HUES6 (cell line): ENCODE data around the gene IFT81.
"Not testable (repeated sequence)": the region's sequence is repeated elsewhere in the genome, so short reads cannot be mapped to it uniquely, and the experiment has no call there.

Source experiments
- H3K27ac ChIP-seq: 2 replicates; pipeline ENCODE4 v1.7.0; 2013; ENCODE audit warnings: low read depth, mild to moderate bottlenecking, low read length, inconsistent platforms
- H3K27me3 ChIP-seq: 2 replicates; pipeline ENCODE4 v1.6.1; 2013; ENCODE audit warnings: low read length; ENCODE audit not compliant: control insufficient read depth, insufficient read depth
- H3K36me3 ChIP-seq: 2 replicates; pipeline ENCODE4 v1.6.1; 2013; ENCODE audit warnings: low read length; ENCODE audit not compliant: control insufficient read depth, insufficient read depth
- H3K4me1 ChIP-seq: 2 replicates; pipeline ENCODE4 v1.6.1; 2013; ENCODE audit warnings: low read length; ENCODE audit not compliant: control insufficient read depth, insufficient read depth
- H3K4me3 ChIP-seq: 2 replicates; pipeline ENCODE4 v1.5.1; 2013; ENCODE audit warnings: low read depth, low read length
- H3K9ac ChIP-seq: one replicate; pipeline ENCODE4 v1.6.1; 2013; ENCODE audit warnings: mild to moderate bottlenecking, low read length
- H3K9me3 ChIP-seq: 2 replicates; pipeline ENCODE4 v1.6.1; 2013; ENCODE audit warnings: low read depth, low read length; ENCODE audit not compliant: control insufficient read depth, insufficient read depth

Gene IFT81

DNA sequence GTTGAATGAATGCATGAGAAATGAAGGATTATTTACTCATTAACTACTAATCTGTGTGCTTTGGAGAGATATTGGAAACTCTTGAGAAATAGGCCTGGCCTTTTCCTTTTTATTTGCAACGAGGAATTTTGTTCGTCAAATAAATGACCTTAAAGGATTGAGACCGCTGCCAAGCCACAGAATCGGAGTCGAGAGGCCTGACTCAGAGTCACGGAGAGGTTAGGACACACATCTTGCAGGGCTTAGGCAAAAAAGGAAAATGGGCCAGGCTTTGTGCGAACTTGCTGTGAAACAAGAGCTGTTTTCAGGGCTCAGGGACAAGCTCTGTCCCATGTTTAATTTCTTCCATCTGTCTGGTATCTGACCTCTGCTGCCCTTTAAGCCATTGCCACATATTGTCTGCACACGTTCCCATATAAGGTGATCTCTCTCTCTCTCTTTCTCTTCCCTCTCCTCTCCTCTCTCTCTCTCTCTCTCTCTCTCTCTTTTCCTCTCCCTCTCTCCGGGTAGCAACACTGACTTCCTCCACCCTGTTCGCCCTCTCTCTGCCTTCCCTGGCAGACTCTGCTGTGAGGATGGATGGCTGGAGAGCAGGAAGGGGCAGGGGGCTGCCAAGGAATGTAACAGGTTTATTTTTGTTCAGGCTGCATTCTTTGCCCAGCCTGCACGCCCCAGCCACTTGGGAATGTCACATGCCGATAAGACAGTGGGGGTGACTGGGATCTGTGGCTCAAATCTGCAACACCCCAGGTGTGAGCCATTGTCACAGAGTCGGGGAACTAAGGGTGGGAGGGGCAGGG, 14.9 kb upstream of the IFT81 start:
- Histone ChIP-seq H3K9me3 (0 out of 2 replicates have a peak, but pooled peaks cover 2% of the 10 kb centered on the region), H3K36me3 (no peaks in the 10 kb centered on the region), H3K27ac (no peak overlapping the region), H3K27me3 (no peaks in the 10 kb centered on the region), H3K4me1 (peaks cover 5% of the 10 kb centered on the region), H3K4me3 (no peak overlapping the region), H3K9ac (no peak overlapping the region)

DNA sequence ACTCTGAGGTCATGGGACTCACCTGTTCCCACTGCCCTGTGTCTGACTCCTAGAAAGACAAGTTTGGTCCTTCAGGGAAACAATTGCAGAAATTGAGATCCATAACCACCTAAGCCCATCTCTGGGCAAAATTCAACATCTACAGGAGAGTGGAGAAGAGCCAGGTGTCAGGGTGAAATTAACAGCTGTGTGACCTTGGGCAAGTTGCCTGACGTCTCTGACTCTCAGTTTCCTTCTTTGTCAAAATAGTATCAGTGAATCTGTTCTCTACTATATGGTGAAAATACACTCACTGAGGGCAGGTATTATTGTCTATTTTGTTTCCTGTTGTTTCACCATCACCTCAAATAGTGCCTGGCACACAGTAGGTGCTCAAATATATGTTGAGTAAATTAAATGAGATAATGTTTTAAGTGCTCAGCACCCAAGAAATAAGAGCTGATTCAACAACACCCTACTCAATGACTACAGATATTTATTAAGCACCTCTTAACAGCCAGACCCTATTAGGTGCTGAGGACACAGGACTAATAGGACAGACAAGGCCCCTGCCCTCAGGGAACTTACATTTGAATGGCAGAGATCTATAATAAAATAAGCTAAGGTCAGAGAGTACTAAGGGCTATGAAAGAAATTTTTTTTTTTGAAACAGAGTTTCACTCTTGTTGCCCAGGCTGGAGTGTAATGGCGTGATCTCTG, 14.2 kb upstream of the IFT81 start:
- Histone ChIP-seq H3K27ac (no peak overlapping the region), H3K4me1 (peaks cover 5% of the 10 kb centered on the region)

DNA sequence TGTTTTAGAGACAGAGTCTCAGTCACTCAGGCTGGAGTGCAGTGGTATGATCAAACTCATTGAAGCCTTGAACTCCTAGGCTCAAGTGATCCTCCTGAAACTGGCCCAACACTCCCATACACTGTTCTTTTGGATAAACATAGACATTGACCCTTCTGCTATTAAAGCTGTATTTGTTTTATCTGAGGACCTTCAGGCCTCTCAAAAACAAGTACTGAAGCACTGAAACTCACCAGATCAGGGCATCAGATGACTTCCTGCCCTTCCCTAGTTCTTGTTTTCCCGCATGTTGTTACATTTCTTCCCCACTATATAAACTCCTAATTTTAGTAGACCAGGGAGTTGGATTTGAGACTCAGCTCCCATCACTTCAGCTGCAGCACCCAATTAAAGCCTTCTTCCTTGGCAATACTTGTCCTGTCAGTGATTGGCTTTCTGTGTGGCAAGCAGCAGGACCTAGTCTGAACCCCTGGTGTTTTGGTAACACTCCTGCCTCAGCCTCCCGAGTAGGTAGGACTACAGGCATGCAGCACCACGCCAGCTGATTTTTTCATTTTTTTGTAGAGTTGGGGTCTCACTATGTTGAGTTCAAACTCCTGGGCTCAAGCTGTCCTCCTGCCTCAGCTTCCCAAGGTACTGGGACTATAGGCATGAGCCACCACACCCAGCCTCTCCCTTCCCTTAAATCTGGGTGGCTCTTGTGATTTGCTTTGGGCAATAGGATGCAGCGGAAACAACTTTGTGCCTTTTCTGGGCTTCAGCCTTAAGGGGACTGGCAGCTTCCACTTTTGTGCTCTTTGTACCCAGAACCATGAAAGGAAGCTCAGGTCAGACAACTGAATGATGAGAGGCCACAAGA, 12.5 kb upstream of the IFT81 start:
- Histone ChIP-seq H3K9me3 (0 out of 2 replicates have a peak, but pooled peaks cover 2% of the 10 kb centered on the region), H3K36me3 (no peaks in the 10 kb centered on the region), H3K27ac (no peak overlapping the region), H3K9ac (no peak overlapping the region), H3K27me3 (no peaks in the 10 kb centered on the region), H3K4me3 (no peak overlapping the region), H3K4me1 (peaks cover 5% of the 10 kb centered on the region)

More for the DNA sequence above, 14.2 kb upstream of the IFT81 start:
- Histone ChIP-seq H3K27me3 (no peaks in the 10 kb centered on the region), H3K36me3 (no peaks in the 10 kb centered on the region), H3K9ac (no peak overlapping the region), H3K4me3 (no peak overlapping the region), H3K9me3 (0 out of 2 replicates have a peak, but pooled peaks cover 2% of the 10 kb centered on the region)

DNA sequence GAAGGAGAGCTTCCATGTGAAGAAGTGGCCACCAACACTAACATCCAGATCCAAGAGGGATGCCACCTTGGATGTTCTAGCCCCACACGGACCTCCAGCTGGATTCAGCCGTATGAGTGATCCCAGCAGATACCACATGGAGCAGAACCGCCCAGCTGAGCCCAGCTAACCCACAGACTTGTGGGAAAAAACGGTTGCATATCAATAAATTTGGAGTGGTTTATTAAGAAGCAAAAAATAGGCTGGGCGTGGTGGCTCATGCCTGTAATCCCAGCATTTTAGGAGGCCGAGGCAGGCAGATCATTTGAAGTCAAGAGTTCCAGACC, 11.9 kb upstream of the IFT81 start:
- Histone ChIP-seq H3K4me1 (peaks cover 5% of the 10 kb centered on the region), H3K9ac (no peak overlapping the region), H3K4me3 (no peak overlapping the region), H3K27ac (no peak overlapping the region), H3K27me3 (no peaks in the 10 kb centered on the region), H3K36me3 (no peaks in the 10 kb centered on the region), H3K9me3 (0 out of 2 replicates have a peak, but pooled peaks cover 2% of the 10 kb centered on the region)

DNA sequence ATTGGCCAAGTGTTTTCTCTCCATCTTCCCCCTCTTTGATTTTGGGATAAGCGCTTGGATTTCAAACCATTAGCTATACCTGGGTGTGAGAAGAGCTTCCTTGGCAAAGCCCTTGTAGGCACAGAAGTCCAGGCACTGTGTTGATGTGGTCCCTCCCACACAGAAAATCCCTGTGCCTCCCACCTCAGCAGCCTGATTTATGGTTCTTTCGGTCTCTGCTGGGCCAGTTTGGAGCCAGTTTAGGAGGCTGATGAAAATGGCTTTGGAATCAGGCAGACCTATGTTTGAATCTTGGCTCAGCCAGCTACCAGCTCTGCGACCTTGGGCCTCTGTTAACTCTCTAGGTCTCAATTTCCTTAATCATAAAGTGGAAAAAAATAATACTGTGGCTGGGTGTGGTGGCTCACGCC, 9.6 kb upstream of the IFT81 start:
- no peaks in the 10 kb centered on the region for H3K4me1 ChIP-seq
- no peaks in the 10 kb centered on the region for H3K36me3 ChIP-seq
- no peaks in the 10 kb centered on the region for H3K27me3 ChIP-seq
- no peak overlapping the region for H3K9ac ChIP-seq
- H3K9me3 ChIP-seq: 0 out of 2 replicates have a peak, but pooled peaks cover 2% of the 10 kb centered on the region
- no peak overlapping the region for H3K4me3 ChIP-seq
- no peak overlapping the region for H3K27ac ChIP-seq

DNA sequence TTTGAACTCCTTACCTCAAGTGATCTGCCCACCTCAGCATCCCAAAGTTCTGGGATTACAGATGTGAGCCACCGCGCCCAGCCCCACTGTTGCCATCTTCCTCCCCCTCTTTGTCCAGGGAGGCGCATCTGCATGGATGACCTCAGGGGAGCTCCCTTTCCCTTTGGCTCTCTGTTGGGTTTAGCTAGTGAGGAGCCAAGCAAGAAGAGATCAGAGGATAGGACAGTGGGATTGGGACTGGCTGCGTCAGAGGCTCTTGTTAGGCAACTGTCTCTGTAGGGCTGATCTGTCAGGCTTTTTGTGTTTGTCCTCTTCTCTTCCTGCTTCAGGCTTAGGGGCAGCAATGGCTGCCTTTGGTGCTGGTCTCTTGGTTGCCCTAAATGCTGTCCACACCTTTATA, 8.5 kb upstream of the IFT81 start:
- no peaks in the 10 kb centered on the region for H3K36me3 ChIP-seq
- H3K4me3 ChIP-seq: no peak overlapping the region
- 0 out of 2 replicates have a peak, but pooled peaks cover 2% of the 10 kb centered on the region for H3K9me3 ChIP-seq
- H3K27me3 ChIP-seq: no peaks in the 10 kb centered on the region
- H3K4me1 ChIP-seq: no peaks in the 10 kb centered on the region
- no peak overlapping the region for H3K9ac ChIP-seq
- no peak overlapping the region for H3K27ac ChIP-seq

DNA sequence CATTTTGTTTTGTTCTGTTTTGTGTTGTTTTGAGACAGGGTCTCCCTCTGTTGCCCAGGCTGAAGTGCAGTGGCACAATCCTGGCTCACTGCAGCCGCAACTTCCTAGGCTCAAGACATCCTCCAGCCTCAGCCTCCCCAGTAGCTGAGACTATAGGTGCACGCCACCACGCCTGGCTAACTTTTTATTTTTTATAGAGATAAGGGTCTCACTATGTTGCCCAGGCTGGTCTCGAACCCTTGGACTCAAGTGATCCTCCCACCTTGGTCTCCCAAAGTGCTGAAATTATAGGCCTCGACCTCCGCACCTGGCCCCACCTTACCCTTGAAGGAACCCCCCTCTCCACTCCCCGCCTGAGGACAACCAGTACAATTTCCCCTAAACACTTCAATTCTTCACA, 7.5 kb upstream of the IFT81 start:
- H3K9me3 ChIP-seq: 0 out of 2 replicates have a peak, but pooled peaks cover 2% of the 10 kb centered on the region
- no peak overlapping the region for H3K9ac ChIP-seq
- H3K4me3 ChIP-seq: no peak overlapping the region
- no peaks in the 10 kb centered on the region for H3K4me1 ChIP-seq
- no peaks in the 10 kb centered on the region for H3K27me3 ChIP-seq
- H3K36me3 ChIP-seq: no peaks in the 10 kb centered on the region
- no peak overlapping the region for H3K27ac ChIP-seq

DNA sequence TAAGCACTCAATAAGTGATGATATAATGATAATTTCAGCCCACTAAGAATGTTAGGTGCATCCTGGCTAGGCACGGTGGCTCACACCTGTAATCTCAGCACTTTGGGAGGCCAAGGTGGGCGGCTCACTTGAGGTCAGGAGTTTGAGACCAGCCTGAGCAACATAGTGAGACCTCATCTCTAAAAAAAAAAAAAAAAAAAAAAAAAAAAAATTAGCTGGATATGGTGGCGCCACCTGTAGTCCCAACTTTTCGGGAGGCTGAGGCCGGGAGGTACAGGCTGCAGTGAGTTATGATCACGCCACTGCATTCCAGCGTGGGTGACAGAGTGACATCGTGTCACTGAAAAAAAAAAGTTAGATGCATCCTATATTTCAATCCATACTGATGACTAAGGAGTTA, 6.9 kb upstream of the IFT81 start:
- not testable (repeated sequence) for H3K9ac ChIP-seq, H3K27me3 ChIP-seq, H3K36me3 ChIP-seq, H3K27ac ChIP-seq, H3K9me3 ChIP-seq, H3K4me1 ChIP-seq, H3K4me3 ChIP-seq

DNA sequence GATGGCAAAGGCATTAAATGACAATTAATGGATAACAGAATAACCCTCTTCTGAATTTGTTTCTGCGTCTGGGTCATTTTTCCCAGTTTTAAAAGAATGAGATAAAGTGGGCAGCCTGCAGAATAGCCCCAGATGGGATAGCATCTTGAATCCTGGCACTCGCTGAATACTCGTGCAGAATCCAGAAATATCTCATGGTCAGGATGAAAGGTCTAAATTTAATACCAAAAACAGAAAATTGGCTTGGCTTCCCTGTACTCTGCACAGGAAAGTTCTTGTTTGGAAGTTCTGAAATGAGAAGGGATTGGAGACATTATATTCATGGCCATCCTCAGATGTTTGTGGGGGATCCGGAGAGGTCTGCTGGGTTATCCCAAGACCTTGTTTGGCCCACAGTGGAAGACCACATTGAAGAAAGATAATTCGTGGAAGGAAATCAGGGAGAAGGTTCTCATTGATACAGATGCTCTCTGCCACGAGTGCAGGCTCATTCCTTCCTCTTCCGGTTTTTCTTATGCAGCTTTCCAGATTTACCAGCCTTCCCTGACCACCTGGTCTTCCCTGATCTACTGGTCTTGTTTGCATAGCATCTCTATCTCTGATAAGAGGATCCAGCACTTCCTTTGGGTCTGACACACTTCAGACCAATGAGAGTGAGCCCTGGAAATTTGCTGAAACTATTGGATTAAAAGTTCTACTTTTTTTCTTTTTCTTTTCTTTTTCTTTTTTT, 6.0 kb upstream of the IFT81 start:
- H3K9ac ChIP-seq: no peak overlapping the region
- 0 out of 2 replicates have a peak, but pooled peaks cover 2% of the 10 kb centered on the region for H3K27me3 ChIP-seq
- no peak overlapping the region for H3K27ac ChIP-seq
- no peaks in the 10 kb centered on the region for H3K36me3 ChIP-seq
- no peaks in the 10 kb centered on the region for H3K9me3 ChIP-seq
- H3K4me3 ChIP-seq: no peak overlapping the region
- H3K4me1 ChIP-seq: peaks cover 11% of the 10 kb centered on the region

DNA sequence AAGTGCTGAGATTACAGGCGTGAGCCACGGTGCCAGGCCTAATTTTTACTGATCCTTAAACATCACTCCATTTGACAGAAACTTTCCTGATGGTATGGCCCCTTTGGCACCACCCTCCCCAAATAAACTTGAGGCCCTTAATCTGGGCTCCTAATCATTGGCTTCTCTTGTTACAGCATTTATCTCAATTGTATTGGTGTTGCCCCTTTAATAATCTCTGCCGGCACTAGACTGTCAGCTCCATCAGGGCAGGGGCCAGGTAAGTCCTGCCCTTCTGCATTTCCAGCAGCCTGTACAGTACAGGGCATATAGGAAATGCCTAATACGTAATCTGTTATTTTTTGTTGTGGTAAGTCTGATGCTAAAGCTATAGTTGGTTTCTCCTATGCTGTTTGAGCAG, 1.2 kb upstream of the IFT81 start:
- peaks cover 18% of the 10 kb centered on the region for H3K4me1 ChIP-seq
- H3K9ac ChIP-seq: no peak overlapping the region
- peaks cover 8% of the 10 kb centered on the region; the same call in 1 of the 2 replicates for H3K27me3 ChIP-seq
- H3K4me3 ChIP-seq: no peak overlapping the region
- no peak overlapping the region for H3K27ac ChIP-seq
- H3K9me3 ChIP-seq: no peaks in the 10 kb centered on the region
- H3K36me3 ChIP-seq: 0 out of 2 replicates have a peak, but pooled peaks cover 4% of the 10 kb centered on the region
